Inflammatory macrophage (primary cell): Measurements from ENCODE around the gene CFAP157.

Source experiments
- DNase-seq, 2 donors: peaks; one replicate each; pipeline ENCODE4 v3.0.0-alpha.2; 2020 to 2022
- total RNA-seq, 18 experiments: gene quantifications; one replicate each; lab custom pipeline; 2026; ENCODE audit warnings: mixed read lengths in 6 of 18, inconsistent platforms in 2 of 18; lab: John Stamatoyannopoulos, UW

Gene CFAP157
- 0 to 0.33 (median 0.06) reads per million in 18 experiments for total RNA-seq

DNA sequence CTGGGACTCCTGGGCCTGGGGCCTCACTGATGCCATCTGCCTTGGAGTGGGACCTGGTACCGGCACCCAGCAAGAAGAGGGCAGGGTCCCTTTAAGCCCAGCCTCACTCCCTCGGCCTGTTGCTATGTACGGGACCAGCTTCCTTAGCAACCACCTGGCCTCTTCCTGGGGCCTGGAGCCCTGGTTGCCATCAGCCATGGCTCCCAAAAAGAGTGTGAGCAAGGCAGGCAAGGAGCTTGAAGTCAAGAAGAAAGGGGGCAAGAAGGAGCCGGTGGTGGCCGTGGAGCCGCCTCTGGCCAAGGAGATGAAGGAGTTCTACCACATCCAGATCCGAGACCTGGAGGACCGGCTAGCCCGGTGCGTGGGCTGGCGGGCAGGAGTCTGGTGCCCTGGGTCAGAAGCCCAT, at the start of gene CFAP157:
TSS of gene CFAP157 (plus strand) at position 153 of the 406 bp plus-strand sequence. CDS start at position 197, 44 bp downstream.
- DNase-seq, result no peak

GRCh38 chr9:127658428-127658827, 48.4 kb upstream of the CFAP157 start:
- DNase-seq, result no peak

DNA sequence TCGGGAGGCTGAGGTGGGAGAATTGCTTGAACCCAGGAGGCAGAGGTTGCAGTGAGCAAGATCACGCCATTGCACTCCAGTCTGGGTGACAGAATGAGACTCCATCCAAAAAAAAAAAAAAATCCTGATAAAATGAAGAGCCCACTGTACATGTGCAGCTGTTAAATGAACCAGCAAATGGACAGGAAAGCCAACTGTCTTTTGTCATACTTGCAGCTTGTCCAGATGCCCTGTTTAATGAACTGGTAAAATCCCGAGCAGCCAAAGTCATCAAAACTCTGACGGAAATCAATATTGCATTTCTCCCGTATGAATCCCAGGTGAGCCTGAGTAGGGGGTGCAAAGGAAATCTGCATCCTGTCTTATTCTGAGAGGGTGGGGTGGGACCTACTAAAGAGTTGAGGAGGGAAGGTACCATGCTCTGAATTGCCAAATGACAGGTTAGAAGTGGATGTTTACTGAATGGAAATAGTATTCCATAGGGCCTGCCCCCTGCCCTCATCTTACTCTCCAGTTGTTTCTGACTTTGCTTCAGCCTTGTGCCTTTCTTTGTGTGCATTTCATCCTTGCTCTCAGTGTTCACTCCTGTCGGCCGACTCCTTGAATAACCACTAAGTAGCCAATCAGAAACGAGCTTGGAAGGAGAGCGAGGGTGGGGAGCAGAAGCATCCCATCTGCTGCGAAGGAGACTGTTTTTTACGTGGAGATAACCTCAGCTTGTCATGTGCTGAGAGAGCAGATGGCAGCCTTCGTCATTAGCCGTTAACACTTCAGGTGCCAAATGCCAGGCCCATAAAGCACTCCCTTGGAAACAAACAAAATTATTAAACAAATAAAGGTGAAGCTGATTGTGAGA, 45.7 kb upstream of the CFAP157 start:
- no peak for DNase-seq

GRCh38 chr9:127662617-127663016, 44.2 kb upstream of the CFAP157 start:
- DNase-seq, result no peak

DNA sequence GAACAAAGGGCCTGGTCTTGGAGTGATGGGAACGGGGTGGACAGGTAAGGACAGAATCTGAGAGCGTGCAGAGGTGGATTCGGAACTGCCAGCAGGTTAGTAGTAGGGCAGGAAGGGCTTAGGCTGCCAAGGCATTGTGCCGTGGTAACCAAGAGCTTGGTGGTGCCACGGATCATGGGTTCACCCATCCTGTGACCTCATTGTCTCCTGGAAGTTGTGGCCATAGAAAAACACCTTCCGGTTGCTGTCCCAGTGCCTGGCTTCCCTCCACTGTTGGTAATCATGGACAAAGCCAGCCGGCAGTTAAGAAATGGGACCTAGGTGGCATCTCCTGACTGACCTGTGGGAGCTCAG, 42.5 kb upstream of the CFAP157 start:
- no peak for DNase-seq

DNA sequence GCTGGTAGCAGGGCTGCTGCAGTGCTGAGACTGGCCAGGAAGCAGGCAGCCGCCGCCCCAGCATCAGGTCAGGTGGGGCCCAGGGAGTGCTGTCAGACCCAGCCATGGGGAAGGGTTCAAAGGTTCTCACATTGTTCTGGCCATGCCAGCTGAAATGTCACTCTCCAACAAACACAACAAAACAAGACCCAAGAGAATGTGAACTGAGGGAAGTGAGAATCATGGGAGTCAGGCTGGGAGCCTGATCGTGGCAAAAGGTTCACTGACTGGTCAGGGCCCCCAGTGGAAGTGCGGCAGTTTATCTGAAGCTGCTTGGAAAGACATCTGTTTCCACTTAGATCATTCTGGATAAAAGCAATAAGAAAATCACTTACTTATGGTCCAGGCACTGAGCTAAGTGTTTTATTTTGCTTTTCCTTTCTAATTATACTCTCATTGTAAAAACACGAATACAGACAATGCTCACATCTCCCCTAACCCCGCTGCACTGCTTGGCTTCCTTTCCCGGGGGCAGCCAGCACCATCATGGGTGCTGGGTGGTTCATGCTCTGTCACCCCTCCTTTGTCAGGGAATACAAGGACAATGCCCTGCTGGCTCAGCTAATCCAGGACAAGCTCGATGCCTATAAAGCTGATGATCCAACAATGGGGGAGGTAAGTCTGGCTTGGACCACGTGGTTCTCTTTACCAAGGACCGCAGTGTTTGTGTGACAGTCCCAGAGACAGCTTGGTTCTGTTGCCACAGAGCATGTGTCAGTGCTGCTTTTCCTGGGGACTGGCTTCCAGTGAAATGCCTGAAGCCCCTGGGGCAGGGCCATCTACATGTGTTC, 41.9 kb upstream of the CFAP157 start:
- DNase-seq, result no peak

DNA sequence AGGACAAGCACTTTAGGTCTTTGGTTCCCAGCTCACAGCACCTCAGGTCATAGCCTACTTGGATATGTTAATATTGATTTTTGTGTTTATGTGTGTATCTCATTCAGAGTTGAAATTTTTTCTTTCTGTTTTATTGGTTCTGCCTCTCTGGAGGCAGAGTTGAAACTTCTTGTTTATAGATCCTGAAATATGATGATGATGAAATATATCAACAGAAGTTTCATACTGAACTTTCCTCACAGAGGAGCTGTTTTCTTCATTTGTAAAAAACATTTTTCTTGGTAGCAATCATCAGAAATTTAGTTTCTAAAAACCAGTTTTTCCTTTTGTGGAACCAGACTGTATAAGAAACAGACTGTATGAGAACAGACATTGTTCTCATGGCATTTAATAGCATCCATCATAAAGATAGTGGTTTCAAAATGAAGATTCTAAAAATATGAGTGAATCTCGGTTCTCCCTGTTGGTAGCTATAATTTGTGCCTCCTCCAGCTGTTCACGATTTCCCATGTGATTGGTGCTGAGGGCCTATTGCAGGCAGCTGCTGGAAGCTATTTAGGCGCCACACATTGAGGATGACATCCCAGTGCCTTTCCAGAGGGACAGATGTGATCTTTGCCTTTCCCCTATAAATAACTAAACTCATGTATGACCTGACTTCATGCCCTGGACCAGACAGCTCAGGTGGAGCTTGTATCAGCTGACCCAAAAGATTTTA, 39.5 kb upstream of the CFAP157 start:
- DNase-seq, result peak in 1 of 2 donors; percentile 3

DNA sequence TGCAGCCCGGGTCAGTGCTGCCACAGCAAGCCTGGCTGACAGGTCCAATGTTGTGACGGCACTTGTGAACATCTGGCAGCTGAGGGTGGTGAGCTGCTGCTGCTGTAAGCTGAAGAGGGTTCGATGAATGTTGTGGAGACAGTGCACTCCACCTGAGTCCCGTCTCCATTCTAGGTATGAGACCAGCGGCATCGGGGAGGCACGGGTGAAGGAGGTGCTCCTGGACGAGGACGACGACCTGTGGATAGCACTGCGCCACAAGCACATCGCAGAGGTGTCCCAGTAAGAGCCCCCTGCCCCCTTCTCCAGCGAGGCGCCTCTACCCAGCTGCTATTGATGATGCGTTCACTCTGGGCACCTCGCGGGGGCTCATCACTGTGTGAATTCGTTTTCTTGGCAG, 38.9 kb upstream of the CFAP157 start:
- DNase-seq, result no peak

GRCh38 chr9:127673234-127673633, 33.6 kb upstream of the CFAP157 start:
- DNase-seq, result no peak

DNA sequence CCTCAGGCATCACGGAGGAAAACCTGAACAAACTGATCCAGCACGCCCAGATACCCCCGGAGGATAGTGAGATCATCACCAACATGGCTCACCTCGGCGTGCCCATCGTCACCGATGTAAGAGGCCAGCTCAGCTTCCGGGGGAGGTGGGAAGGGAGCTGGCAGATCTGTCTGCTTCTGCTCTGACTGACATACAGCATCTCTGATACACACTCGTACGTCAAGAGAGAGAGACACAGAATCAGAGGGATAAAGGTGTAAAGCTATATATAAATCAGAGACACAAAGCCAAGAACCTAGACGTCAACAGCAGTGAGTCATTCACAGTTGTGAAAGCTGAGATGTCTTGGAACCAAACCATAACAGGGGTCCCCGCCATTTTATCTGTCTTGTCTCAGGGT, 30.1 kb upstream of the CFAP157 start:
- DNase-seq, result no peak

DNA sequence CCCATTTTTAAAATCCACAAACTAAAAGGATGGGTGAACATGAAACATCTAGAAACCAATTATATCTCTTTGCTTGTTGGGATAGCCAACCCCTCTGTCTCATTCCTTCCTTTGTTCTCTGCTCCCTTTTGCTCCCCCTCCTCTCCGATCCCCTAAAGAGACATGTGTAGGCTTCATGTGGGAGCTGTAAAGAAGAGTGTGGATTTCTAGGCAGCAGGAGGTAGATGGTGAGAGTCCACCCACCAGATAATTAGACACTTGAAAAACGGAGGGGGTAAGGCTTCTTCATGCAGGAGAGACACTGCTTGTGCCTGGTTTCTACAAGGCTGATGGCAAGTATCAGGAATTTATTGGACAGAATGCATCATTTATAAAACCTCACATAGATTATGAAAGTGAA, 27.3 kb upstream of the CFAP157 start:
- DNase-seq, result no peak

DNA sequence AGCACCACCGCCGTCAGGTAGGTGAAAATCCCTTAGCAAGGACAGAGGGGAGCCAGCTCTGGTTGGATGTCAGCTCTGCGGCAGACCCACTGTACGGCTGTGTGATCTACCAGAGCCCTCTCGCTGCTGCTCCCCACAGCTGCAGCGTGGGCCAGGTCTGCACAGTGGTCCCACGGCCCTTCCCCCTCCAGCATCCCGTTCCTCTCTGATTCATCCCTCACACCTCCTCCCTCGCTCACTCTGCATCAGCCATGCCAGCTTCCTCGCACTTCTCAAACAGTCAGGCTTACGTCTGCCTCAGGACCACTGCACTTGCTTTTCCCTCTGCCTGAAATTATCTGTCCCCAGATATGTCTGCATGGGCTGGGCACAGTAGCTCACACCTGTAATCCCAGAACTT, 26.6 kb upstream of the CFAP157 start:
- no peak for DNase-seq

DNA sequence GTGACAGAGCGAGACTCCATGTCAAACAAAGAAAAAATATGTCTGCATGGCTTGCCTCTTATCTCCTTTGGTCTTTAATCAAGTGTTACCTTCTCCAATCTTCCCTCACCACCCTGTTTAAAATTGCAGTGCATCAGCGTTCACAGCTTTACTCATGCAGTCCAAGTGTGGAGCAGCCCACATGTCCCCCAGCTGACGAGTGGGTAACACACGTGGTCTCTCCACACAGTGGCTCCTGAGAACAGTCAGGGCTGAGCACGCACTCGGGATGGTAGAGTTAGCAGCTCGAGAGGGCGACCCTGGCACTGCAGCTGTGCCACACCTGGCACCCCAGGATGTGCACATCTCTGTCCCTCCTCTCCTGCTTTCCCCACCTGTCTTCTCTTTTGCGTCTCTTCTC, 25.9 kb upstream of the CFAP157 start:
- DNase-seq, result no peak

DNA sequence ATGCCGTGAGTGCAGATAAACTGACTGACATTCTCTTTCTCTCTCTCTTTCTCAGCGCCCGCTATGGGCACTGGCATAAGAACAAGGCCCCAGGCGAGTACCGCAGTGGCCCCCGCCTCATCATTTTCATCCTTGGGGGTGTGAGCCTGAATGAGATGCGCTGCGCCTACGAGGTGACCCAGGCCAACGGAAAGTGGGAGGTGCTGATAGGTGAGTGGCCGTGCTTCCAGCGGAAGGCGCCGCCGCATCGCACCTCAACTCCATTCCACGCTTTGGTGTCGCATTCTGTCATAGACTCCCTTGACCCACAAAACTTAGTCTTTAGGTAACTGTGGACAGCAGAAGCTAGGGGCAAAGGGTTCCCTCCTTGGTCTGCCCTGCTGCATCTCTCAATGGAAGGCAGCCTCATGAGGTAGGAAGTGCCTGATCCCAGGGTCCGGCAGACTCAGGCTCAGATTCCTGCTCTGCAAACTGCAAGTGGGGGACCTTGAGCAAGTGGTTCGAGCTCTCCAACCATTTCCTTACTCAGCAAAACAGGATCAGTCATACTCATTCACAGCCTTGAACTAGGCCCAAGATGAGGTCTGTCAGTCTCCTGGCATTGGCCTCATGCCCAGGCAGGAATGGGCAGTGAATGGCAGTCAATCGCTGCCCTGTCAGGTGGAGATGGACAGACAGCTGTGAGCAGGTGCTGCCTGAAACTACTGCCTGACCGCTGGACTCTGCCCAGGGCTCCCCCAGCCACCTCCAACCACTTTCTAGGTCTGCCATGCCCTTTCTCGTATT, 24.2 kb upstream of the CFAP157 start:
- no peak for DNase-seq

DNA sequence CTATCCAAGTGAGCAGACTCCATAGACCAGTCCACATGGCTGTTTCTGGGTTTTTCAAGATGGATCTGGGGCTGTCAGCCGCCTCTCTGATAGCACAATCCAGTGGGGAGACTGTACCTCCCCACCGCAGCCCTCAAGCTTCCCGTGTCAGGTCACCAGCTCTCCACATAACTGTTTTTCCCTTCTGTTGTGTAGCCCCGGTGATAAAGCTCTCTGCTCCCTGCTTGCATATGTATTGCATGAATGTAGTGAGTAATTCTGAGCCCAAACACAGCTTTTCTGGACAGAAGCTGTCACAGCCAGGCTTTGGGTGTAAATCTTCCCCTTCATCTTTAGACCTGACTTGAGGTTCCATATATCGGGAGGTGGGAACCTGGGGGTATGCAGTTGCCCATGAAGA, 23.1 kb upstream of the CFAP157 start:
- no peak for DNase-seq

- no peak for DNase-seq
Observed at GRCh38 chr9:127684576-127684975, 22.2 kb upstream of the CFAP157 start.

DNA sequence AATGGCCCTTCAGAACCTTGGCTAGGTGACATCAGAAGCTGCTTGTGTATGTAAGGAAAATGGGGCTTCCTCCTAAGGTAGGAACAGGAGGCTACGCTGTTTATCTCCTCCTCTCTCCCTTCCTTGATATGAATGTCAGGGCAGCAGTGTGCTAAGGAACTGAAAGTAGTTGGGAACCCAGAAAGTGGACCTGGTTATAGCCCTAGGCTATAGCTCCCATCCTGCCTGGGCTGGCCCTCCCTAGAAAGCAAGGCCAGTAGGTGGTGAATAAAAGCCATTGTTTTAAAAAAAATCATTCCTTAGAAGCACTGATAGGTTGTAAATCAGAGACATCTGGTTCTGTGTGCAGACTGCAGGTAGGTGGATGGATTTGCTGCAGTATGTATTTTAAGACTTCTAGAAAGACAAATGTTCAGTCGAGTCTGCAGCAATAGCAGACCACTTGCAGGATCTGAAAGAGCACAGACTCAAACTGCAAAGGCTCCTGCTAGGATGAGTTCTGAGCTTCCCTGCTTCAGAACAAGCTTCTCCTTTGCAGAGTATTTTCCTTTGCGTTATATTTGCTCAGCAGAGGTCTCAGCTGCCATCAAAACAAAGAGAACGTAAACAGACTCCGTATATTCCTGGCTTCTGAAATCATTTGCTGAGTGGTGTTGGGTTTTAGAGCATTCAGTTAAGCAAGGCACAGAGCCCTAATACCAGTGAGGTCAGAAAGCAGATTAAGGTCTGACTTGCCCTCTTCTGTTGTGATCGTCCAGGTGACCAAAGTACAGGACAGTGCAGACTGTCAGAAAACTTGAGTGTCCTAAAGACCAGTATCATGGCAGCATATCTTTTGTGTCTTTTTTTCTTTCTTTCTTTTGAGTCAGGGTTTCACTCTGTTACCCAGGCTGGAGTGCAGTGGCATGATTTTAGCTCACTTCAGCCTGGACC, 20.1 kb upstream of the CFAP157 start:
- DNase-seq, result no peak

DNA sequence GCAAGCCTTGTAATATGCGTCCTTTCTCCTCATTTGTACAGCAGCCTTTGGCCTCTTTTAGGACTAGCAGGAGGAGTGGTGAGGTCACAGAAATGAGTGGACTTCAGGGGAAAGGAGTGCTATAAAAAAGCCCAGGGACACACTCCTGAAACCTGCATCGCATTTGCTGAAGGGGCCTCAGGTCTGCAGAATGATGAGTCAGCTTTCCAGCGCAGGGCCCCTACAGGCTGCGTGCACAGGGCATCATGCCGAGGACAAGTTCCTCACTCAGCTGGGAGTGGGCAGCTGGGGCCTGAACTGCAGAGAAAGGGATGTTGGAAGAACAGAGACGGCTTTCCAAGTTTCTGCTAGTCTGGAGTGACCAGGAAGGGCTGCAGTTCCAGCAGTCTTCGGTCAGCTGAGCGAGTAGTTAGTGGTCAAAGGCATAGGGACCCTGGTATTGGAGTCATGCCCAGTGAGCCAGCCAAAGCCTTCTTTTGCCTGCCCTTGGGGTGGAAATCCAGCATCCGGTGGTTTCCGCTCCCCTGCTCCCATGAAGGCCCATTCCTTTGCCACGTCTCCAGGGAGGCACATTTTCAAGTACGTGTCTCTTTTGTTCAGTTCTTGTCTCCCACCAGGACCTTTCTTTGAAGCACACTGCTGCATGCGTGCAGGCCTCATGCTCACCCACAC, 17.3 kb upstream of the CFAP157 start:
- no peak for DNase-seq

DNA sequence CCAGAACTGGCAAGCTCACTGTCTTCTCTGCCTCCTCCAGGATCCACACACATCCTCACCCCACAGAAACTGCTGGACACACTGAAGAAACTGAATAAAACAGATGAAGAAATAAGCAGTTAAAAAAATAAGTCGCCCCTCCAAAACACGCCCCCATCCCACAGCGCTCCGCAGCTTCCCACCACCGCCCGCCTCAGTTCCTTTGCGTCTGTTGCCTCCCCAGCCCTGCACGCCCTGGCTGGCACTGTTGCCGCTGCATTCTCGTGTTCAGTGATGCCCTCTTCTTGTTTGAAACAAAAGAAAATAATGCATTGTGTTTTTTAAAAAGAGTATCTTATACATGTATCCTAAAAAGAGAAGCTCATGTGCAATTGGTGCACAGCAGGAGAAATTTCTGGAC, 16.1 kb upstream of the CFAP157 start:
- no peak for DNase-seq

GRCh38 chr9:127692071-127692470, 14.7 kb upstream of the CFAP157 start:
- DNase-seq, result no peak

- no peak for DNase-seq
Observed at GRCh38 chr9:127693143-127693542, 13.6 kb upstream of the CFAP157 start.
